GM12874 (cell line): Measurements from ENCODE around the gene GRM4.

Experiments
- TF ChIP-seq, protein P1 (sequence below): IDR thresholded peaks from 2 replicates; pipeline ENCODE4 v1.5.1; 2011; ENCODE audit warnings: low read depth, mild to moderate bottlenecking, control low read depth, low read length, moderate library complexity; ENCODE audit not compliant: insufficient read depth

Gene GRM4

DNA sequence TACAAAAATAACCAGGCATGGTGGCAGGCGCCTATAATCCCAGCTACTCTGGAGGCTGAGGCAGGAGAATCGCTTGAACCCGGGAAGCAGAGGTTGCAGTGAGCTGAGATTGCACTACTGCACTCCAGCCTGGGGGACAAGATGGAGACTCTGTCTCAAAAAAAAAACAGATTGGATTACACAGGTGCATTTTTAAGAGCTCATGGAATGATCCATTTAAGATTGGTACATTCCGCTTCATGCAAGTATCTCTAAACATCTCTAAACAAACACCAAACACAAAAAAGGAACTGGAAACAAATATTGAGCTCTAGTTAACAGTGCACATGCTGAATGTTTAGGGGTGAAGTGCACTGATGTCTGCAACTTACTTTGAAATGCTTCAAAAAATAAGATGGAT is 154.3 kb downstream of the GRM4 start:
- TF ChIP-seq, protein P1, sequence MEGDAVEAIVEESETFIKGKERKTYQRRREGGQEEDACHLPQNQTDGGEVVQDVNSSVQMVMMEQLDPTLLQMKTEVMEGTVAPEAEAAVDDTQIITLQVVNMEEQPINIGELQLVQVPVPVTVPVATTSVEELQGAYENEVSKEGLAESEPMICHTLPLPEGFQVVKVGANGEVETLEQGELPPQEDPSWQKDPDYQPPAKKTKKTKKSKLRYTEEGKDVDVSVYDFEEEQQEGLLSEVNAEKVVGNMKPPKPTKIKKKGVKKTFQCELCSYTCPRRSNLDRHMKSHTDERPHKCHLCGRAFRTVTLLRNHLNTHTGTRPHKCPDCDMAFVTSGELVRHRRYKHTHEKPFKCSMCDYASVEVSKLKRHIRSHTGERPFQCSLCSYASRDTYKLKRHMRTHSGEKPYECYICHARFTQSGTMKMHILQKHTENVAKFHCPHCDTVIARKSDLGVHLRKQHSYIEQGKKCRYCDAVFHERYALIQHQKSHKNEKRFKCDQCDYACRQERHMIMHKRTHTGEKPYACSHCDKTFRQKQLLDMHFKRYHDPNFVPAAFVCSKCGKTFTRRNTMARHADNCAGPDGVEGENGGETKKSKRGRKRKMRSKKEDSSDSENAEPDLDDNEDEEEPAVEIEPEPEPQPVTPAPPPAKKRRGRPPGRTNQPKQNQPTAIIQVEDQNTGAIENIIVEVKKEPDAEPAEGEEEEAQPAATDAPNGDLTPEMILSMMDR = no peak

DNA sequence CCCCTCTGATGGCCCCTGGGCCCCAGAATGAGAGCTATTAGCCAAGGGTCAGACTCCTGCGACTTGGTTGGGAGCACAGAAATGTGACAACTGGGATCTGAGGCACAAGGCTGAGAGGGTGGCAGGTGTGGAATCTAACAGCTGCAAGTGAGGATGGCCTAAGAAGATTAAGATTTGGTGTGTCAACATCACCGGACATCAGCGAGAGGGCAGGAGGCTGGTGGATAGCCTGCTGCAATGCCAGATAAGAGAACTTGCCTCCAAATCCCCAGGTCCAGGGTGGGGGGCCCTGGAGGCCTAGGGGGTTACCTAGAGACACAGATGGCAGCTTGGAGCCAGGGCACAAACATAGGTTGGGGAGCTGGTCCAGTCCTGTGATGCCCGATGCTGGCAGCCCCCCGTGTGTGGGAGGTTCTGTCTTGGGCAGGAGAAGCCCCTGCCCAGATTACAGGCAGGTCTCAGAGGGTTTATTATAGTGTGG is 155.8 kb downstream of the GRM4 start:
- TF ChIP-seq, protein P1 = no peak

DNA sequence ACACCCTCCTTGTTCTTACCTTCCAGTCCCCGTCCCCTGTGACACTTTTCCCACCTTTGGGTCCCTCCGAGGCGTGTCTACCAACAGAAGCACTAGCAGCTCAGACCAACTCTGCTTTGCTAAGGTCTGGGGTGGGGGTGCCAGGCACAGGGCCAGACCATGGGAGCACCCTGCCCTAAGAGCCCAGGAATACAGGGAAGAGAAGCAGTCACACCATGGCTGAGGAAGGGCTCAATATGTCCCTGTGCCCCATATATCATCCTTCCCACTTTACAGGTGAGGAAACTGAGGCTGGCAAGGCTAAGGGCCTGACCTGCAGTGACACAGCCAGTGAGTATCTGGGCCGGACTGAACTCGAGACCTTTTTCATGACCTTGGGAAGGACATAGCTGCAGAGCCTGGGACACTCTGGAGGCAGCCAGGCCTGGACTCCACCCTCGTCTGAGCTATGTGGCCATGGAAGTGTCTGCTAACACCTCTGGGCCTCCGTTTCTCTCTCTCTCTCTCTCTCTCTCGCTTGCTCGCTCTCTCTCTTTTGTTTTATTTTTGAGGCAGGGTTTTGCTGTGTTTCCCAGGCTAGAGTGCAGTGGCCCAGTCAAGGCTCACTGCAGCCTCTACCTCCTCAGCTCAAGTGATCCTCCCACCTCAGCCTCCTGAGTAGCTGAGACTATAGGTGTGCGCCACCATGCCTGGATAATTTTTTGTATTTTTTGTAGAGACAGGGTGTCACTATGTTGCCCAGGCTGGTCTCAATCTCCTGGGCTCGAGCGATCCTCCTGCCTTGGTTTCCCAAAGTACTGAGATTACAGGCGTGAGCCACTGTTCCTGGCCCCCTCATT is 156.7 kb downstream of the GRM4 start:
- TF ChIP-seq, protein P1 = no peak

GRCh38 chr6:33988121-33989015 is 157.5 kb downstream of the GRM4 start:
- TF ChIP-seq, protein P1 = no peak

- TF ChIP-seq, protein P1 = no peak
Observed at GRCh38 chr6:33987531-33988021, 158.3 kb downstream of the GRM4 start.

DNA sequence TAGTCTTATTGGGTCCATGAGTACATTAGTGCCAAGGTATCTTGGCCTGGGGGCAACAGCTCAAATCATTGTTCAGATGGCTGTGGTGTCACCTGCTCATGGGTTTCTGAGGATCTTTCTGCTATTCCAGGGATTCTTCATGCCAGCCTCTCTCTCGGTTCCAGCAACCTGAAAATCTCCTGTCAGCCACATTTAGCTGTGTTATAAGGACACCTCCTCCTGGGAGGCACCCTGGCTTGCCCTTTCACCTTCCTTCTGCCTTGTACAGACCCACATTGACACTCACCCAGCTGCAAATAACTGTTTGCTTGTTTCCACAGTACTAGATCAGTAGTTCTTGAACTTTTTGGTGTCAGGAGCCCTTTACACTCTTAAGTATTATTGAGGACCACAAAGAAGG is 159.9 kb downstream of the GRM4 start:
- TF ChIP-seq, protein P1 = no peak

DNA sequence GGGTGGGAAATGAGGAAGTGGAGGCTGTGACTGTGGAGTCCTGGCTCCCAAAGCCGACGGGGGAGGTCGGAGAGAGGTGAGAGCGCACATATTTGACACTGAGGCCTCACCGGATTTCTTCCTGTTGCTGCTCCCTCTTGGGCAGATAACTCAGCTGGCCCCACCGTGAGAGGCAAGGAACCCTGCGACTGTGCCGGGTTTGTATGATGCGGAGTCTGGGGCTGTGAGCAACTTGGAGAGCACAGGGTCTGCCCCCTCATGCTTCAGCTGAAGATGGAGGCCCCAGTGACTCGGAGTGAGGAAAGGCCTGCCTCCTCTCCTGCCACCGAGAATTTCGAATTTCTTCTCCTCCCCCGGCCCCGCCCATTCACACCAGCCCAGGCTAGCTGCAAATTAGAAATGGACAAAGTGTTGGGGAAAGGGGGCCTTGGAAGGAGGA is 160.6 kb downstream of the GRM4 start:
- TF ChIP-seq, protein P1 = no peak
